IMR-90 (cell line): ENCODE measurements around the gene STPG1. TPM values are rescaled to one million over a fixed set of nuclear protein-coding genes. Genes with fewer than 3 reads are reported as not detected.

ENCODE experiments used
- ATAC-seq: fragments of 200-7000 bp; cut with Tn5 transposase; 2 replicates; pipeline ENCODE4 v1.9.1; 2020; ENCODE audit warnings: low read depth, mild to moderate bottlenecking, moderate library complexity
- BruUV-seq: library from RNA; stranded (reverse); fragments of 400-500 nt; replicated peaks from 2 replicates; lab custom pipeline; 2021; lab: Mats Ljungman, UMichigan
- CTCF ChIA-PET: fragments of 300-600 bp; formaldehyde crosslinking; extraction: SDS; loops from one replicate; lab custom pipeline; 2021; ENCODE audit warnings: antibody characterized with exemption; lab: Yijun Ruan, JAX
- POLR2A ChIA-PET: fragments of 300-600 bp; sonication (Branson Sonifier 250); formaldehyde crosslinking; loops from one replicate; lab custom pipeline; 2022; ENCODE audit warnings: antibody characterized with exemption; ENCODE audit not compliant: unreplicated experiment; lab: Charles Lee
- DNase-seq: peaks from one replicate; pipeline ENCODE4 v3.0.0; 2013
- H2AFZ ChIP-seq: replicated peaks from 2 replicates; pipeline ENCODE3; 2013; ENCODE audit warnings: low read length, mild to moderate bottlenecking; ENCODE audit not compliant: poor library complexity
- H2AK5ac ChIP-seq: 2 replicates; pipeline ENCODE4 v1.6.1; 2013; ENCODE audit warnings: low read depth, low read length, inconsistent platforms
- H2AK9ac ChIP-seq: replicated peaks from 2 replicates; pipeline ENCODE3; 2013; ENCODE audit warnings: mild to moderate bottlenecking, low read depth, low read length, moderate library complexity; ENCODE audit not compliant: poor library complexity
- H2BK120ac ChIP-seq: 2 replicates; pipeline ENCODE4 v1.6.1; 2013; ENCODE audit warnings: low read depth, low read length, inconsistent platforms
- H2BK15ac ChIP-seq: 3 replicates; pipeline ENCODE4 v1.6.1; 2013; ENCODE audit warnings: low read depth, low read length, inconsistent platforms
- H2BK20ac ChIP-seq: 2 replicates; pipeline ENCODE4 v1.6.1; 2013; ENCODE audit warnings: low read depth, mild to moderate bottlenecking, inconsistent platforms, low read length, moderate library complexity
- H2BK5ac ChIP-seq: 2 replicates; pipeline ENCODE4 v1.6.1; 2013; ENCODE audit warnings: mild to moderate bottlenecking, low read depth, low read length, inconsistent platforms; ENCODE audit not compliant: poor library complexity, severe bottlenecking
- H3K14ac ChIP-seq: replicated peaks from 2 replicates; pipeline ENCODE4 v1.6.1; 2013; ENCODE audit warnings: low read depth, low read length, inconsistent platforms
- H3K18ac ChIP-seq: 2 replicates; pipeline ENCODE4 v1.6.1; 2013; ENCODE audit warnings: low read depth, low read length, control low read depth
- H3K23ac ChIP-seq: 2 replicates; pipeline ENCODE4 v1.6.1; 2013; ENCODE audit warnings: low read depth, low read length, inconsistent platforms
- H3K27ac ChIP-seq: 2 replicates; pipeline ENCODE4 v1.5.1; 2013; ENCODE audit warnings: mild to moderate bottlenecking, control low read depth, low read length; ENCODE audit not compliant: insufficient read depth
- H3K27me3 ChIP-seq: 2 replicates; pipeline ENCODE4 v1.6.1; 2013; ENCODE audit warnings: low read length; ENCODE audit not compliant: control insufficient read depth, insufficient read depth
- H3K36me3 ChIP-seq: 2 replicates; pipeline ENCODE4 v1.6.1; 2013; ENCODE audit warnings: low read length, mixed read lengths; ENCODE audit not compliant: control insufficient read depth, insufficient read depth
- H3K4ac ChIP-seq: 2 replicates; pipeline ENCODE4 v1.6.1; 2013; ENCODE audit warnings: low read depth, low read length, inconsistent platforms
- H3K4me1 ChIP-seq: 2 replicates; pipeline ENCODE4 v1.6.1; 2013; ENCODE audit warnings: low read length, mixed read lengths; ENCODE audit not compliant: control insufficient read depth, insufficient read depth
- H3K4me2 ChIP-seq: 2 replicates; pipeline ENCODE4 v1.6.1; 2013; ENCODE audit warnings: low read depth, mild to moderate bottlenecking, control low read depth, low read length, moderate library complexity
- H3K4me3 ChIP-seq: 2 replicates; pipeline ENCODE4 v1.5.1; 2013; ENCODE audit warnings: low read depth, mild to moderate bottlenecking, control low read depth, low read length, moderate library complexity; ENCODE audit not compliant: insufficient read depth
- H3K56ac ChIP-seq: 2 replicates; pipeline ENCODE4 v1.6.1; 2013; ENCODE audit warnings: low read length, inconsistent platforms; ENCODE audit not compliant: insufficient read depth; ENCODE audit errors: extremely low read depth
- H3K79me1 ChIP-seq, 2 experiments: 2 replicates each; pipeline ENCODE4 v1.6.1; 2013; ENCODE audit warnings: low read length in 2 of 2, inconsistent platforms in 1 of 2, low read depth in 1 of 2
- H3K9ac ChIP-seq: 2 replicates; pipeline ENCODE4 v1.6.1; 2013; ENCODE audit warnings: low read depth, low read length, control low read depth
- H3K9me1 ChIP-seq: 2 replicates; pipeline ENCODE4 v1.6.1; 2013; ENCODE audit warnings: low read length, inconsistent platforms; ENCODE audit not compliant: insufficient read depth
- H3K9me3 ChIP-seq: 2 replicates; pipeline ENCODE4 v1.6.1; 2013; ENCODE audit warnings: low read length; ENCODE audit not compliant: control insufficient read depth, insufficient read depth
- H4K20me1 ChIP-seq: 2 replicates; pipeline ENCODE4 v1.6.1; 2013; ENCODE audit warnings: low read length, inconsistent platforms; ENCODE audit not compliant: insufficient read depth
- H4K5ac ChIP-seq: 2 replicates; pipeline ENCODE4 v1.6.1; 2013; ENCODE audit warnings: mild to moderate bottlenecking, low read depth, low read length, control low read depth
- H4K8ac ChIP-seq, 2 experiments: 2 replicates each; pipeline ENCODE4 v1.6.1; 2013; ENCODE audit warnings: low read depth in 2 of 2, low read length in 2 of 2, control low read depth in 1 of 2, inconsistent platforms in 1 of 2
- H4K91ac ChIP-seq: 2 replicates; pipeline ENCODE4 v1.6.1; 2013; ENCODE audit warnings: low read depth, low read length, inconsistent platforms; ENCODE audit not compliant: insufficient read depth
- CEBPB ChIP-seq: IDR thresholded peaks from 2 replicates; pipeline ENCODE4 v1.6.1; 2012; ENCODE audit warnings: low read depth, low read length, improper control_type of control experiment
- CHD1 ChIP-seq: IDR thresholded peaks from 2 replicates; pipeline ENCODE4 v1.6.1; 2012; ENCODE audit warnings: low read depth, low read length, improper control_type of control experiment
- MAZ ChIP-seq: IDR thresholded peaks from 2 replicates; pipeline ENCODE4 v1.6.1; 2012; ENCODE audit warnings: low read depth, mild to moderate bottlenecking, low read length, improper control_type of control experiment, moderate library complexity, borderline replicate concordance
- MXI1 ChIP-seq: IDR thresholded peaks from 2 replicates; pipeline ENCODE4 v1.6.1; 2012; ENCODE audit warnings: low read depth, mild to moderate bottlenecking, low read length, moderate library complexity, borderline replicate concordance
- NFE2L2 ChIP-seq: fragments of 150-350 bp; IDR thresholded peaks from 2 replicates; pipeline ENCODE4 v1.6.1; 2016; ENCODE audit warnings: low read depth, mild to moderate bottlenecking, low read length
- POLR2A ChIP-seq: IDR thresholded peaks from 2 replicates; pipeline ENCODE4 v1.6.1; 2012; ENCODE audit warnings: mild to moderate bottlenecking, low read depth, low read length
- RAD21 ChIP-seq: IDR thresholded peaks from 2 replicates; pipeline ENCODE4 v1.6.1; 2012; ENCODE audit warnings: low read length, improper control_type of control experiment
- RCOR1 ChIP-seq: IDR thresholded peaks from 2 replicates; pipeline ENCODE4 v1.6.1; 2012; ENCODE audit warnings: mild to moderate bottlenecking, low read length, improper control_type of control experiment; ENCODE audit not compliant: insufficient replicate concordance
- RFX5 ChIP-seq: IDR thresholded peaks from 2 replicates; pipeline ENCODE4 v1.8.0; 2012; ENCODE audit warnings: low read depth, mild to moderate bottlenecking, low read length, moderate library complexity
- WGBS, 2 experiments: methylation state at CpG; one replicate each; pipeline versions ENCODE4 v1.1.5 to v1.1.7; 2013; ENCODE audit warnings: missing lambda C conversion rate in 2 of 2; ENCODE audit not compliant: insufficient read length in 1 of 2; ENCODE audit errors: extremely low coverage in 2 of 2; 5-methylcytosine and 5-hydroxymethylcytosine counted together
- dilution Hi-C: fragments of 300-500 bp; cut with HindIII; formaldehyde crosslinking; loops from one replicate; pipeline ENCODE4 v1.14.3; 2018; ENCODE audit warnings: low sequenced_read_pairs; ENCODE audit not compliant: unreplicated experiment
- in situ Hi-C: fragments of 300-500 bp; cut with MboI; formaldehyde crosslinking; loops from 3 replicates; pipeline ENCODE4 v1.14.3; 2019; ENCODE audit warnings: low sequenced_read_pairs, inconsistent platforms, mixed read lengths
- intact Hi-C: fragments of 100-400 bp; cut with micrococcal nuclease; formaldehyde crosslinking; loops from 2 replicates; pipeline ENCODE4 v1.10.0; 2022
- polyA plus RNA-seq, 3 experiments: library from polyadenylated mRNA; depleted of rRNA; stranded (reverse); fragments of >200 nt; gene quantifications; 2 replicates each; pipeline ENCODE4 v1.2.3, GENCODE V29; 2012; ENCODE audit warnings: low replicate concordance in 1 of 3
- total RNA-seq: library from RNA; depleted of rRNA; stranded (reverse); fragments of >200 nt; gene quantifications from 2 replicates; pipeline ENCODE4 v1.2.3, GENCODE V29; 2012
- TF ChIP-seq, protein P1 (sequence below): fragments of 150-350 bp; IDR thresholded peaks from 2 replicates; pipeline ENCODE4 v1.6.1; 2016; ENCODE audit warnings: low read depth, mild to moderate bottlenecking, low read length, moderate library complexity, borderline replicate concordance
- TF ChIP-seq, protein P2 (sequence below): fragments of 150-350 bp; IDR thresholded peaks from 2 replicates; pipeline ENCODE4 v1.6.1; 2017; ENCODE audit warnings: mild to moderate bottlenecking, antibody characterized with exemption, low read length, low read depth
- TF ChIP-seq, protein P3 (sequence below): conservative IDR thresholded peaks from 2 replicates; pipeline ENCODE4 v1.5.1; 2012; ENCODE audit warnings: mild to moderate bottlenecking, low read depth, low read length, improper control_type of control experiment

Gene STPG1
- total and polyA plus RNA-seq, 2 of the 4 experiments (the other 2 are of a cell fraction): 3.0 to 6.5 TPM

DNA sequence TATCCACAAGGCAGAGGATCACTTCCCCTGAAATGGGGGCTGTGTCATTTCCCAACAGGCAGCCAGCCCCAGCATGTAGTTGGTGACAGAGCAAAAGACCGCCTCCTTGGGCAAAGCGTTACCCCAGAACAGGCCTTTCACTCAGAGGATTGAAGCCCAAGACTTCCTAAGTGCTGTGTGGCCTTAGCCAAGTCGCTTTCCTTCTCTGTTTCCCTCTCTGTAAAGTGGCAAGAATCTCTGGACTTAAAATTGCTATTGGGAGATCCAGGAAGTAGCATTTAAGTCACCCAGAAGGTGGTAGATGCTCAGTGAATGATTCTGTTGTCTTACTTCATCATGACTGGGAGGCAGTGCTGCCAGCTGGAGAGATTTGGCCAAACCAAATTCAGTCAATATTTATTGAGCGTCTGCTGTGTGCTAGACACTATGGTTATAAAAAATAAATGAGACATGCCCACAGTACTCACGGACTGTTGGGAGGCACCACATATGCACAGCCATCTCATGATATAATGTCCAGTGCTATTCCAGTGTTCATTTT is 37.3 kb upstream of the STPG1 start:
- no peak overlapping the region for H2AK5ac ChIP-seq
- no peak overlapping the region for H2BK5ac ChIP-seq
- no peak overlapping the region for H3K18ac ChIP-seq
- ChIA-PET CTCF (no interaction called here), POLR2A (no interaction called here)
- H3K14ac ChIP-seq: no peak overlapping the region
- H3K4me1 ChIP-seq: no peaks in the 10 kb centered on the region
- dilution Hi-C loops (no loop called here), intact Hi-C loops (no loop called here), in situ Hi-C loops (no loop called here)
- H3K27me3 ChIP-seq: no peaks in the 10 kb centered on the region
- DNase-seq: no peak
- no peak overlapping the region for H2BK120ac ChIP-seq
- H2BK15ac ChIP-seq: no peak overlapping the region
- no peak overlapping the region for H3K27ac ChIP-seq
- no peak overlapping the region for H3K4me2 ChIP-seq
- H4K91ac ChIP-seq: no peak overlapping the region
- H4K20me1 ChIP-seq: no peaks in the 10 kb centered on the region
- no peak overlapping the region for H2AFZ ChIP-seq
- WGBS, 2 experiments: no CpG with 5 or more reads among the region's 5 CpGs
- H3K9me3 ChIP-seq: no peaks in the 10 kb centered on the region
- no peak overlapping the region for H4K8ac ChIP-seq
- no peak overlapping the region for H3K4me3 ChIP-seq
- no peak overlapping the region for H3K9ac ChIP-seq
- H3K56ac ChIP-seq: no peak overlapping the region
- no TSS peak for BruUV-seq
- no peak overlapping the region for H3K4ac ChIP-seq
- H2BK20ac ChIP-seq: no peak overlapping the region
- H3K36me3 ChIP-seq: peaks cover 35% of the 10 kb centered on the region
- H3K79me1 ChIP-seq: no peaks in the 10 kb centered on the region; a peak in 2 of 4 replicates
- H2AK9ac ChIP-seq: no peak overlapping the region
- TF ChIP-seq, protein P1, sequence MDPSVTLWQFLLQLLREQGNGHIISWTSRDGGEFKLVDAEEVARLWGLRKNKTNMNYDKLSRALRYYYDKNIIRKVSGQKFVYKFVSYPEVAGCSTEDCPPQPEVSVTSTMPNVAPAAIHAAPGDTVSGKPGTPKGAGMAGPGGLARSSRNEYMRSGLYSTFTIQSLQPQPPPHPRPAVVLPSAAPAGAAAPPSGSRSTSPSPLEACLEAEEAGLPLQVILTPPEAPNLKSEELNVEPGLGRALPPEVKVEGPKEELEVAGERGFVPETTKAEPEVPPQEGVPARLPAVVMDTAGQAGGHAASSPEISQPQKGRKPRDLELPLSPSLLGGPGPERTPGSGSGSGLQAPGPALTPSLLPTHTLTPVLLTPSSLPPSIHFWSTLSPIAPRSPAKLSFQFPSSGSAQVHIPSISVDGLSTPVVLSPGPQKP: no peak
- TF ChIP-seq POLR2A (no peak), CHD1 (no peak), MXI1 (no peak), MAZ (no peak), NFE2L2 (no peak), RAD21 (no peak), CEBPB (no peak), RFX5 (no peak), RCOR1 (no peak)
- TF ChIP-seq, protein P2, sequence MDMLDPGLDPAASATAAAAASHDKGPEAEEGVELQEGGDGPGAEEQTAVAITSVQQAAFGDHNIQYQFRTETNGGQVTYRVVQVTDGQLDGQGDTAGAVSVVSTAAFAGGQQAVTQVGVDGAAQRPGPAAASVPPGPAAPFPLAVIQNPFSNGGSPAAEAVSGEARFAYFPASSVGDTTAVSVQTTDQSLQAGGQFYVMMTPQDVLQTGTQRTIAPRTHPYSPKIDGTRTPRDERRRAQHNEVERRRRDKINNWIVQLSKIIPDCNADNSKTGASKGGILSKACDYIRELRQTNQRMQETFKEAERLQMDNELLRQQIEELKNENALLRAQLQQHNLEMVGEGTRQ: no peak
- TF ChIP-seq, protein P3, sequence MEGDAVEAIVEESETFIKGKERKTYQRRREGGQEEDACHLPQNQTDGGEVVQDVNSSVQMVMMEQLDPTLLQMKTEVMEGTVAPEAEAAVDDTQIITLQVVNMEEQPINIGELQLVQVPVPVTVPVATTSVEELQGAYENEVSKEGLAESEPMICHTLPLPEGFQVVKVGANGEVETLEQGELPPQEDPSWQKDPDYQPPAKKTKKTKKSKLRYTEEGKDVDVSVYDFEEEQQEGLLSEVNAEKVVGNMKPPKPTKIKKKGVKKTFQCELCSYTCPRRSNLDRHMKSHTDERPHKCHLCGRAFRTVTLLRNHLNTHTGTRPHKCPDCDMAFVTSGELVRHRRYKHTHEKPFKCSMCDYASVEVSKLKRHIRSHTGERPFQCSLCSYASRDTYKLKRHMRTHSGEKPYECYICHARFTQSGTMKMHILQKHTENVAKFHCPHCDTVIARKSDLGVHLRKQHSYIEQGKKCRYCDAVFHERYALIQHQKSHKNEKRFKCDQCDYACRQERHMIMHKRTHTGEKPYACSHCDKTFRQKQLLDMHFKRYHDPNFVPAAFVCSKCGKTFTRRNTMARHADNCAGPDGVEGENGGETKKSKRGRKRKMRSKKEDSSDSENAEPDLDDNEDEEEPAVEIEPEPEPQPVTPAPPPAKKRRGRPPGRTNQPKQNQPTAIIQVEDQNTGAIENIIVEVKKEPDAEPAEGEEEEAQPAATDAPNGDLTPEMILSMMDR: no peak
- H4K5ac ChIP-seq: no peak overlapping the region
- H3K23ac ChIP-seq: no peak overlapping the region
- H3K9me1 ChIP-seq: peaks cover 9% of the 10 kb centered on the region; the same call in 1 of the 2 replicates
- ATAC-seq: no peak
